Measurements from ENCODE around the gene OR2AT4. TPM values are rescaled to one million over a fixed set of nuclear protein-coding genes. Genes with fewer than 3 reads are reported as not detected.
"Not testable (repeated sequence)": the region's sequence is repeated elsewhere in the genome, so short reads cannot be mapped to it uniquely, and the experiment has no call there.

Gene OR2AT4
- polyA plus RNA-seq, 4 donors = 0.03 TPM; not detected in 2

DNA sequence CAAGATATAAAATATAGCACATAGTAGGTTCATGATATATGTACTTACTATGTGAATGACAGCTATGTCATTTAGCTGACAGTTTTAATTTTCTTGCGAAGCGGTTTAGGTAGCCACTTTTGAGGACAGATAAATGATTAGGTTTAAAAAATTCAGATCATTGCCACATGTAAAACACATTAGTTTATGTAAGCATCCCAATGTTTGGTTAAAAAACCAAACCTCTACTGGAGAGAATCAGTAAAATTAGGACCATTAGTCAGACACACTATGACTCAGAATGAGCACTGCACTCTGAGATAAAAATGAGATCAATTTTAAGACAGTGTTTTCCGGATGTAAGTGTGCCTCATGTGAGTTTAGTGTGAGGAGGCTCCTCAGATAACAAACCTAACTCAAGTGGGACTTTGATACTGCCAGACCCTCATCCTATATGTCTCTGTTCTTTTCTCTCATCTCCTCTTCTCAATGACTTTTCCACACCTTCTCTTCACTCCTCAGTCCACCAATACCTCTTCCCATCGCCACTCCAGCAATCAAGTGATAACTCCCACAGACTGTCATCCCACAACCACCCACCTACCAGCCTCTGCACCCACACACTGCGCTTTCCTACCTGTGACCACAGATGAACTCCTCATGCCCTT, 6.8 kb upstream of the OR2AT4 start:
- DNase-seq (ENCODE audit: low read depth in 4 of 4, low spot score in 3 of 4) = no peak

DNA sequence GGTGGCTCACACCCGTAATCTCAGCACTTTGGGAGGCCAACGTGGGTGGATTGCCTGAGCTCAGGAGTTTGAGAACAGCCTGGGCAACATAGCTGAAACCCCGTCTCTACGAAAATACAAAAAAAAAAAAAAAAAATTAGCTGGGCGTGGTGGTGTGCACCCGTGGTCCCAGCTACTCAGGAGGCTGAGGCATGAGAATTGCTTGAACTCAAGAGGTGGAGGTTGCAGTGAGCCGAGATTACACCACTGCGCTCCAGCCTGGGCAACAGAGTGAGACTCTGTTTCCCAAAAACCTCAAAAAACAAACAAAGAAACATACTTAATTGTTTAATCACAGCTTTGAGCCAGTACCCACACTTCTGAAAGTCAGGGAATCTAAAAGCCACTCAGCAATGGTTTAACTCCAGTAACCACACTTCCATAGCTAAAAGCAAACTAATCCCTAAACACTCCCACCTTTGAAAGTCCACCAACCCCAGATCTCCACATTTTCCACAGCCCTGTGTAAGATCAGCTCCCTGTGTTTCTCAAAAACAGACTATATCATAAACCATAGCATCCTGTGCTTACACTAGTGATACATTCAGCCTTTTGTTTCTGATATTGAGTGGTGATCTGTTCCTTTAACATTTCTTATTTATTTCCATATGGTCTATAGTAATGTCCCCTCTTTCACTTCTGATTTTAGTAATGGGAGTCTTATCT, 4.9 kb upstream of the OR2AT4 start:
- no peak for DNase-seq (ENCODE audit: low read depth in 4 of 4, low spot score in 3 of 4)

- no peak for DNase-seq (ENCODE audit: low read depth in 4 of 4, low spot score in 3 of 4)
Observed at GRCh38 chr11:75100314-75100713, 3.6 kb upstream of the OR2AT4 start.

DNA sequence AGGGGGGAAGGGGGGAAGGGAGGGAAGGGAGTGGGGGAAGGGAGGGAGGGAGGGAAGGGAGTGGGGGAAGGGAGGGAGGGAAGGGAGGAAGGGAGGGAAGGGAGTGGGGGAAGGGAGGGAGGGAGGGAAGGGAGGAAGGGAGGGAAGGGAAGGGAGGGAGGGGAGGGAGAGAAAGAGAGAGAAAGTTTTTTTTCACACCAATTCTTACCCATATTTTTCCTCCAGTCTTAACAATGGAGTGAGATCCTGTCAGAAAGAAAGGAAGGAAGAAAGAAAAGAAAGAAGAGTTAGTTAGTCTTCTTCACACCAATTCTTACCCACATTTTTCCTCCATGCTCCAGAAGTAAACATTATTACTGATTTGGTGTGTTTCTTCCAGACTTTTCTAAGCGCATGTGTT, 3.0 kb upstream of the OR2AT4 start:
- DNase-seq (ENCODE audit: low read depth in 4 of 4, low spot score in 3 of 4) = no peak

GRCh38 chr11:75098835-75099439, 2.3 kb upstream of the OR2AT4 start:
- DNase-seq (ENCODE audit: low read depth in 4 of 4, low spot score in 3 of 4) = not testable (repeated sequence)

DNA sequence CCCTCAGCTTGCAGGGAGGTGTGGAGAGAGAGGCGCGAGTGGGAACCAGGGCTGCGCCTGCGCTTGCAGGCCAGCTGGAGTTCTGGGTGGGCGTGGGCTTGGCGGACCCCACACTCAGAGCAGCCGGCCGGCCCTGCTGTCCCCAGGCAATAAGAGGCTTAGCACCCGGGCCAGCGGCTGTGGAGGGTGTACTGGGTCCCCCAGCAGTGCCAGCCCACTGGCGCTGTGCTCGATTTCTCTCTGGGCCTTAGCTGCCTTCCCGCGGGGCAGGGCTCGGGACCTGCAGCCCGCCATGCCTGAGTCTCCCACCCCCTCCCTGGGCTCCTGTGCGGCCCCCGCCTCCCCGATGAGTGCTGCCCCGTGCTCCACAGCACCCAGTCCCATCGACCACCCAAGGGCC, 1.5 kb upstream of the OR2AT4 start:
- not testable (repeated sequence) for DNase-seq (ENCODE audit: low read depth in 4 of 4, low spot score in 3 of 4)

- no peak for DNase-seq (ENCODE audit: low read depth in 4 of 4, low spot score in 3 of 4)
Observed at GRCh38 chr11:75097173-75097557, 489 bp upstream of the OR2AT4 start.

DNA sequence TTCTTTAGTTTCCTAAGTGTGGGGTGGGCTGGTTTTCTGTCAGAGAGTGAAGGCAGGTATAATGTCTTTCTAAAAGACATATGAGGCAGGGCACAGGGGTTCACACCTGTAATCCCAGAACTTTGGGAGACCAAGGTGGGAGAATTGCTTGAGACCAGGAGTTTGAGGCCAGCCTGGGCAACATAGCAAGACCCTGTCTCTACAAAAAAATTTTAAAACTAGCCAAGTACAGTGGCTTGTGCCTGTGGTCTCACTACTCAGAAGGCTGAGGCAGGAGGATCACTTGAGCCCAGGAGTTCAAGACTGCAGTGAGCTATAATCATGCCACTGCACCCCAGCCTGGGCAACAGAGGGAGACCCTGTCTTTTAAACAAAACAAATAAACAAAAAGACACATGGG, 2.3 kb downstream of the OR2AT4 start:
- DNase-seq (ENCODE audit: low read depth in 4 of 4, low spot score in 3 of 4) = not testable (repeated sequence)

DNA sequence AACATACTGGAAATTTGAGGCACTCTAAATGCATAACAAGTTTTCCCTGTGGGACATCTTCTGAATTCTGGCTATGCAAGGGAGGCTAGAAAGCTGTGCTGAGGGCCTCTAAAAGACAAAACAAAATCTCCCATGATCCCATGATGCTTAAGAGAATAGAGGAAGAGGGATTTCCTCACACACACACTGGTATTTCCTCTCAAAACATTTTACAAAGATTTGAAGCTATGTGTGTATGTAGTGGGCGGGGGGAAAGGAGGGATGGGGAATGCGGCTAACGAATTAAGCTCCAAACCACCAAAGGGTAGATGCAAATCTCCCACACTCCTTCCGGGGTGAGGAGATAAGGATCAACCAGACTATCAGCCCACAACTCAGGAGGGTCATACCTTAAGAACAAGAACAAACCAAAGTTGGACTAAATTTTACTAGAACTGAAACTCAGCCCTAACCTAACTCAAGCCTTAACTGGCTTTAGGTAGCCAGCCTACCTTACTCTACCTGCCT, 6.0 kb downstream of the OR2AT4 start:
- DNase-seq (ENCODE audit: low read depth in 4 of 4, low spot score in 3 of 4) = no peak

- DNase-seq (ENCODE audit: low read depth in 4 of 4, low spot score in 3 of 4) = no peak
Observed at GRCh38 chr11:75087319-75088305, 9.1 kb downstream of the OR2AT4 start.

- DNase-seq (ENCODE audit: low read depth in 4 of 4, low spot score in 3 of 4) = no peak
Observed at GRCh38 chr11:75084883-75085282, 11.8 kb downstream of the OR2AT4 start.

GRCh38 chr11:75083217-75083605, 13.5 kb downstream of the OR2AT4 start:
- DNase-seq (ENCODE audit: low read depth in 4 of 4, low spot score in 3 of 4) = no peak

GRCh38 chr11:75082601-75083216, 14.0 kb downstream of the OR2AT4 start:
- no peak for DNase-seq (ENCODE audit: low read depth in 4 of 4, low spot score in 3 of 4)

- DNase-seq (ENCODE audit: low read depth in 4 of 4, low spot score in 3 of 4) = no peak
Observed at GRCh38 chr11:75079546-75079945, 17.1 kb downstream of the OR2AT4 start.

DNA sequence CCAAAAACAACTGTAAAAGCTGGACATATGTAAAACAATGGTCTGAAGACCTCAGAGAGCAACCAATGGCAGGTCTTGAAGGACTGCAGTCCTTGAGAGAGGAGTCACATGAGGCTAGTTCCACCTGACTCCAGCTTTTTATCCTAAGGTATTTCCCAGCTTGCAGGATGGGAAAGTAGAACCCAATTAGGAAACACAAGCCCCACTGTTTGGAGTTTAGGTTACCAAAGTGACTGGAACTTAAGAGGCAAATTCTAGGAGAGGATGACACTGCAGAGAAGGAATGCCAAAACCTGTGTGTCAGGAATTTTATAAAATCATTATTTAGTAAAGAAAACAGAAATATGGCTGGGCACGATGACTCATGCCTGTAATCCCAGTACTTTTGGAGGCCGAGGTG, 18.4 kb downstream of the OR2AT4 start:
- no peak for DNase-seq (ENCODE audit: low read depth in 4 of 4, low spot score in 3 of 4)

GRCh38 chr11:75077316-75077715, 19.4 kb downstream of the OR2AT4 start:
- no peak for DNase-seq (ENCODE audit: low read depth in 4 of 4, low spot score in 3 of 4)

DNA sequence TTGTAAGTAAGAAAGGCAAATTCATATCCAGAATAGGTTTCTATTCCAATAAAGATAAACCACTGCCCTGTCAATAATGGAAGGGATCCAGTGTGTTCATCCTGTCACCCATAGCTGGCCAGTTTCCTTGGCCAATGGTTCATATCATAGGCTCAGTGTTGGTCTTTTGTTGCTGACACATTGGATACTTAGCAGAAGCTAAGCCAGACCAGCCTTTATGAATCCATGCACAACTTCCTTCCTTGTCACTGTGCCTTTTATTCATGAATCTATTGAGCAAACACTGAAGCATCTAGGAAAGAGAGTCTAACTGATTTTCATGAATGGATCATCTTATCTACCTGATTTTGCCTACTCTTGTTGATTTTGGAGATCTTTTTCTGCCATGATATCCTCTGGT, 20.0 kb downstream of the OR2AT4 start:
- no peak for DNase-seq (ENCODE audit: low read depth in 4 of 4, low spot score in 3 of 4)

- no peak for DNase-seq (ENCODE audit: low read depth in 4 of 4, low spot score in 3 of 4)
Observed at GRCh38 chr11:75073459-75074190, 23.1 kb downstream of the OR2AT4 start.

DNA sequence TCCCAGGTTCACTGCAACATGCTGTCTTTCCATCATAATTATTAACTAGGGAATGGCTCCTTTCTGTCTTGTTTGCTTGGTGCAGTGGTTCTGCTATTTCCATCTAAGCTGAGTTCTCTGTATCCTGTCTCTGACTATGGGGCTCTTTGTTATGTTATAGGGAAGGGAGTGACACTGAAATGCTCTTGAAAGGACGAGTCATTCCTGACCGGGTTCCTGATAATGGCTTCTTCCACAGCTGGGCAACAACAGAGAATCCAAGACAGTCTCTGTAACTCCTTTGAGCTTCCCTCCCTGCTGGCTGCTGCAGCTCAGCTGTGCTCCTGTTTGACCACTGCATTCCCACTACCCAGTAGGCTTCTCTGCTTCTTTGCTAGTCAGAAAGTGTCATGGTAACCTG, 24.1 kb downstream of the OR2AT4 start:
- no peak for DNase-seq (ENCODE audit: low read depth in 4 of 4, low spot score in 3 of 4)

DNA sequence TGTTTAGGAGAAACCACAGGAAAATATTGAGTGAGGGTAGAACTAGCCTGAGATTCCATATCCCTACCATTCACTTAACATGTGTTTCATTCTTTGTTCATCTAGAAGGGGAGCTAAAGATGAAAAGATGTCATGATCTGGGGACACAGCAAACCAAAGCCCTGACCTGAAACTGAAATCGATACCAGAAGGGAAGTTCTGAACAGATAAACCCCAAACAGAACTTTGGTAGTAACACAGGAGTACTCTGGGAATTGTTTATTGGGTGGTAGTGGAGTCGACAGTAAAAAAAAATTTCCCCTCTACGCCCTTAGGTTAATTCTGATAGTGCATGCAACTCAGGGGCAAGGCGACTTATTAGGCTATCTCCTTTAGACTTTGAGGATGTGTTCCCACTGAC, 27.2 kb downstream of the OR2AT4 start:
- DNase-seq (ENCODE audit: low read depth in 4 of 4, low spot score in 3 of 4) = no peak

Measured in right renal pelvis (tissue), 4 donors.